NCI-H2196 (cell line): ENCODE results near the gene IL36G.

ENCODE experiments used
- DNase-seq: peaks from one replicate; lab custom pipeline; 2025; ENCODE audit not compliant: unreplicated experiment; lab: John Stamatoyannopoulos, UW

IL36G gene

DNA sequence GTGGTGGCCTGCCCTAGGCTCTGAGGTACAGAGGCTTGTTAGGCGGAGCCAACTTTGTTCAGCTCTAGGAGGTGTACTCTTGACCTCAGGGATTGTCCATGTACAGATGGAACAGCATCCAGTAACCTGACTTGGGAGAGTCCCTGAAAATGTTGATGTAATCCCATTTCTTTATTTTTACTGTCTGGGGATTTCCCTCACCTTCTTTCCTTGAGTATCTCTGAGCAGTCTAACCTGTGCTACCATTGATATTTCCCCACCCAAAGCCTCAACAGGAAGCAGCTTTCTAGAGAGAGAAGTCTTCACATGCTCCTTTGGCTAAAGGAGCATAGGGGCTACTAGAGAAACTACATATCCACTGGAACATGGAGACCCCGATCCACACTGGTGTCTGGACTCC lies 37.8 kb downstream of the IL36G start:
- DNase-seq: no peak

- no peak for DNase-seq
Measured at GRCh38 chr2:113018509-113018908, 40.7 kb downstream of the IL36G start.

DNA sequence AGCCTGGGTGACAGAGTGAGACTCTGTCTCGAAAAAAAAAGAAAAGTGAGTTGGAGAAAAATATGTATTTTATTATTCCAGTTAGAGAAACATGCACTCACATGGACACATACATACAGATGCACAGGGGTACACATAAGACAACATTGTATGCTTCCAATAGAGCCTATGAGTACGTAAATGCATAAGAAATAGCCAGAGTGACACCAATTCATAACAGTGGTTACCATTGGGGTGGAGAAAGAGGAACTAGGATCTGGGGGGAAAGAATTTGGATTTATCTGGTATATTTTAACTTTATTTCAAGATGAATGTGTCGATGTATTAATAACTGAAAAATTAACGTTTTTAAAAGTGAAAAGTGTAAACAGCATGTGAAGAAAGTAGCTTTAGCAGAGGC lies 43.5 kb downstream of the IL36G start:
- no peak for DNase-seq

DNA sequence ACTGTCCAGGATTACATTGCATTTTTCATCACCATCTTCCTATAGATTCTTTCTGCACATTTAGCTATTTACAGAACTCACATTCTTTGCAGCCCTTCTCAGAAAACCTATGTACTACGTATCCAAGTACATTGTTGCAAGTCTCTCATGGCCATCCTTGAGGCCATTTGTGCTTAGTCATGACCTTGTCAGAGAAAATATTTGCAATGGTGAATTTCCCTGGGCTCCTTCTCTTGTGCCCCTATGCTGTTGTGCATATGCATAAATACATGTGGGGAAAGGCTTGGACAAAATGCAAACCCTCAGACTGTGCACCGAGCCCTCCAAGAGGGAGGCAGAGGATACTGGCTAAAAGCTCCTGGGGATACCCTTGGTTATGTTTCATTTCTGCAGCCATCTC lies 47.0 kb downstream of the IL36G start:
- DNase-seq: no peak

DNA sequence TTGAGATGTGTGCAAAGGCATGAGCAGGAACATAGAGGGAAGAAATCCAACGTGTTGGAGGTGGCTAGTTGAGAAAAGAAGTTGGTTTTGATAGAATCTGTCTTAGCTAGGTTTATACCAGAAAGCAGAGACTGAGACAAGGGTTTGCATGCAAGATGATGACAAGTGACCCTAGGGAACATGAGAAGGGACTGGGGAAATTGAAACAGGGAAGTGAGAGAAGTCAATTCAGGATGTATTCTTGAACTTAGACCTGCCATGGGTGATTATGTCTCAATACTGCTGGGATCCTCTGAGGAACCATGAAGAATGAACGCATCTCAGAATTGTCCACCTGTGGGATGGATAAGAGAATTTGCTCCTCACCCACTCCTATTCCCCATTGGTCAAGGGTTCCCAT lies 47.9 kb downstream of the IL36G start:
- DNase-seq: no peak

DNA sequence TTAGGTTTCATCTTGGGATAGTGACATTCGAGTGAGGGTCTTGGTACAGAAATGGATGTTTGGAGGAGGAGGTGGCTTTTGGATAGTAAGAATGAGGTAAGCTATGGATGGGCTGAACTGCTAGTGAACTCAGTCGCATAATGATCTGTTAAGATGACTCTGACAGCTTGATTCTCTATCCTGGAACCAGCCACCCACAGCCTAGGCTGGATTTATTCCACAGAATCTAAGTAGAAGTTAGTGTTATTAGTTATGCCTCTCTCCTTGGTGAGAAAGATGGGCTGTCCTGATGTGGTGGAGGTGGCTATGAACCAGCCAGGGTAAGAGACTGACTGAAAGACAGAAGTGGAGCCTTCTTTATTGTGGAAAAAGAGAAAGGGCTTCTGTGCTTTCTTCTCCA lies 49.9 kb downstream of the IL36G start:
- DNase-seq: no peak

- DNase-seq: no peak
Measured at GRCh38 chr2:113028112-113028511, 50.3 kb downstream of the IL36G start.

DNA sequence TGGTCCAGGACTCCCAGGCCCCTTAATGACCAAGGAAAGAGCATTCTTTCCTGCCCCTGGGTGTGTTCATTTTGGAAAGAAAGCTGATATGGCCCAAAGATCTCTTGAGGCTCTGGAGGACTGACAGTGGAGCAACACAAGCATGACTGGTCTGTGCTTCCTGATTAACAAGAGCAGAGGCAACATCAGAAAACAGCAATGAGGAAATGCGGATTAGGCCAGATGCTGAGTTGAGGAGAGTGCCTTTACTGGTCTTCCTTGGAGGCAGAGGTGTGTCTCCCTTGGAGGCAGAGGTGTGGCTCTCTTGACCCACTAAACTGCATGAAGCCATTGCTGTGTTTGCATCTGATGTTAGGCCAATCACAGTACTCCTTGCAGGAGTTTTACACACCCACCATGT lies 54.9 kb downstream of the IL36G start:
- no peak for DNase-seq

DNA sequence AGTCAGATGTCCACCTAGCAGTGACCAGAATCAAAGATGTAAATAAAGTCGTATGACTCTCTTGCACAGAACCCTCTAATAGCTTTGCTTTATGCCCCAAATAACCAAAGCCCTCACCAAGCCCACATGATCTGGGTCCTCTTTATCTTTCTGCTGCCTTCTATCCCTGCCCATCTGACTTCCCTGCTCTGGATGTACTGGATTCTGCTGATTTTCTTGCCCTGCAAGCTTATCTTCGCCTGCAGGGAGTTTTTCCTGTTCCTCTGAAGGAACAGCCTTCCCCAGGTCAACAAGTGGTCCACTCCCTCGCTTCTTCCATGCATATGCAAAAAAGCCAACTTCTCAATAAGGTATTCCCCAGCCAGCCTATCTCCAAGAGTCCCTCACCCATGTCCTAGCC lies 56.2 kb downstream of the IL36G start:
- no peak for DNase-seq
